Activated CD8-positive, alpha-beta memory T cell treated with anti-CD3 and anti-CD28 coated beads, Interleukin-2, amount 50 U/mL, for 48 hours (primary cell): ENCODE data around the gene PHGDH.
"Not testable (repeated sequence)": the region's sequence is repeated elsewhere in the genome, so short reads cannot be mapped to it uniquely, and the experiment has no call there.

ENCODE experiments used
- DNase-seq: peaks from one replicate; pipeline ENCODE4 v3.0.0-alpha.2; 2020

PHGDH gene

DNA sequence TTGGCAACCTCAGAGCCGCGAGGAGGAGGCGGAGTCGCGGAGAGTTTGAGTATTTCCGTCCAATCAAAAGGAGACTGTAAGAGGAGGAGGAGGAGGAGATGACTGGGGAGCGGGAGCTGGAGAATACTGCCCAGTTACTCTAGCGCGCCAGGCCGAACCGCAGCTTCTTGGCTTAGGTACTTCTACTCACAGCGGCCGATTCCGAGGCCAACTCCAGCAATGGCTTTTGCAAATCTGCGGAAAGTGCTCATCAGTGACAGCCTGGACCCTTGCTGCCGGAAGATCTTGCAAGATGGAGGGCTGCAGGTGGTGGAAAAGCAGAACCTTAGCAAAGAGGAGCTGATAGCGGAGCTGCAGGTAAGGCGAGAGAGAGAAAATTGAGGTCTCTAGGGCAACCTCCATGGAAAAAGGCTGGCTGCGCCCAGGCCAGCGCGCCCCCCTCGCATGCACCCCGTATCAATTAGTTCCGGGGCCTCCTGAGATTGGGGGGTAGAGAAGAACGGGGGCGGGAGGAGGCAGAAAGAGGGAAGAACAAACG, at the start of gene PHGDH:
TSS of gene PHGDH (plus strand) at position 131 of the 538 bp plus-strand sequence. CDS start at position 220, 89 bp downstream.
- DNase-seq: peak; percentile 81

DNA sequence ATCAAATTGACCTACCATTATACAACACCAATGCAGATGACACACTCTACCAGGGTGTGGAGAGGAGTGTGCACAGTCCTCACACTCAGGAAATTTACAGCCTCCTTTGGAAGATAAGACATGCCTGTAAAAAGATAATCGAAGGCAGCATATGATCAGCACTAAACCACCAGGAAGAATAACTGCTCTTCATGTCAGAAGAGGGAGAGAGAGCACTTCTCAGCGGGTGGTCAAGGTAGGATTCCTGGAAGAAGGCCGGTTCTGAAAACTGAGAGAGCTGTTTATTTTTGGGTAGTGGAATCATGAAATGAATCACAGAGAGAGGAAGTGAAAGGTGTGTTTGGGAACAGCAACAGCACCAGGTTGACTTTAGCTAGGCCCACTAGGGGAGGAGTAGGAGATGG, 49.7 kb upstream of the PHGDH start:
- no peak for DNase-seq

DNA sequence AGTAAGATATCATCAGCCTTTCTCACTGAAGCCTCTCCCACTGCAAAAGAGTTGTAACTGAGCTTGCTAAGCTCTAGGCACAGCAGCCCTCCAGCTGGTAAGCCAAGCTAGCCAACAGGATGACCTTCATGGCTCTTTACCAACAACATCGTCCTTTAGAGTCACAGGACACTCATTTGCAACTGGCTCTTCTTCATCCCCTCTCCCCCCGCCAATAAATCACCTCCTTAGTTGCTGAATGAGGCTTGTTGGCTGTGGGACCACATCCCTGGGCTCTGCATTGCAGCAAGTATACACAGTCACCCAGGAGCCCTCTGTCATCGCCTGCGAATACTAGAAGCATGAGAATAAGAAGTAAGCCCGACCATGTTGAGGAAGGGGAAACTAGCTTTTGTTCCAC, 47.7 kb upstream of the PHGDH start:
- DNase-seq: no peak

DNA sequence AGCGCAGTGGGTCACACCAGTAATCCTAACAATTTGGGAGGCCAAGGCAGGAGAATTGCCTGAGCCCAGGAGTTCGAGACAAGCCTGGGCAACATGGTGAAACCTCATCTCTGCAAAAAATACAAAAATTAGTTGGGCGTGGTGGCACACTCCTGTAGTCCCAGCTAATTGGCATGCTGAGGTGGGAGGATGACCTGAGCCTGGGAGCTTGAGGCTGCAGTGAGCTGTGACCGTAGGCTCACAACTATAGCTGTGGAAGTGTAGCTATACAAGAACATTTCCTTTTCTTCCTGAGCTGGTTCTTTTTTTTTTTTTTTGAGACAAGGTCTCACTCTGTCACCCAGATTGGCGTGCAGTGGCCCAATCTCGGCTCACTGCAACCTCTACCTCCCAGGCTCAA, 44.6 kb upstream of the PHGDH start:
- no peak for DNase-seq

DNA sequence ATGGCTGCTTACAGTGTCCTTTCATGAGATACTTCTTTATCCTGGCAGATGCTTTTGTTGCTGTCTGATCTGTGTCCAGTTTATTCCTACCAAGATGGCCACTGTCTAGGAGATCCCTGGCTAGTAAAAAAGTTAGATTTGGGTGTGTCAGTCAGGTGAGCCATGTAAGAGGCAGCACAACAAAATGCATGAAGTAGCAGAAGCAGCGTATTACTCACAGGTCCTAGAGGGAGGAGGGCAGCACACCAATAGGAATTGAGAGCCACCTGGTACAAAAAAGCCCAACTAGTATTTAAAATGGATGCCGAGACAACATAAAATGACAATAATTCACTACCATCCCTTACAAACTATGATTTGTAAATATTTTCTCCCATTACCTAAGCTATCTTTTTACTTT, 40.8 kb upstream of the PHGDH start:
- DNase-seq: no peak

DNA sequence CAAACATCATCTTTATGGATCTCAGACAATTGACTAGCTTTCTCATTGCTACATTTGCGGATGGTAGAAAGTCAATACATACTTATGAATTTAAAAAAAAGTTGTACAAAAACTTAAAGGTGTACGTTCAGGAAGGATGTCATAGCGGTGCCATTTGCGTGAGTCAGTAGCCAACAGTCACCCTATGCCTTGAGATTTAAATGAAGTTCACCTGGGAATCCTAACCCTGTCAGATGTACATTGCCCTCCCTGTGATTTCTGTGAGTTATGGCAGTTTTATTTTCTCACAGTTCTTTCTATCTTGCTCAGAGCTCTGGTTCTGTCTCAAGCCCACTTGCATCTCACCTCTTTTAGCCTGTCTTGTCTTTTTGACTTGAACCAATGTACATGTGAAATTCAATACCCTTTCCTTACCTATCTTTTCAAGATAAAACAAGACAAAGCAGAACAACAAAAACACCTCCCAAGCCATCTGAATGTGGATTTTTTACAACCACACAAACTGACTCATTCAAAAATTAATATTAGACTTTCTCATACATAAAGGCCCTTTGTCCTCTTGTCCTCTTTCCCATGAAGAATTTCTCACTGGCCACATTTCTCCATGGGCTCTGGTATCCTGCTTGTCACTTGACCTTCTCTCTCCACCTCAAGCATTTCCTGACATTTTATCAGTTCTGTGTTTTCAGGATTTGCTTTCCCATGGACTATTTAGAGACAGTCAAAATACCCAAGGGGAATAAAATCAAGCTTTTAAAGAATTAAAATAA, 38.4 kb upstream of the PHGDH start:
- no peak for DNase-seq

DNA sequence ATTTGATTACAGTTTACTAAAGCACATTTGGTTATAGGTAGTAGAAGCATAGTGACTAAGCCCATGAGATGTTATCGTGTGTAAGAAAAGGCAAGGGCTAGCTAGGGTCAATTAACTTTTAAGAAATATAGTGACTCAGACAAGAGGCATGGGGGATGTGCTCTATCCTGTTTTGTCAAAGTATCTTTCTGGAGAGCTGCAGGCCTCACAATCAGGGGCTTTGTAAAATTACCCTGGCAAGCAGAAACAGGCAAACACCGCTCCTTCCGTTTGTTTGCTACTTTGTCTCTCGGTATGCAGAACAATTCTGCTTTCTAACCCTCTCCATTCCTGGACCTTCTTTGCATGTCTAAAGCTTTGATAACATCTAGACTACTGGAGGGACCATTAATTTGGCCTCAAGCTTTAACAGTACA, 37.6 kb upstream of the PHGDH start:
- no peak for DNase-seq

DNA sequence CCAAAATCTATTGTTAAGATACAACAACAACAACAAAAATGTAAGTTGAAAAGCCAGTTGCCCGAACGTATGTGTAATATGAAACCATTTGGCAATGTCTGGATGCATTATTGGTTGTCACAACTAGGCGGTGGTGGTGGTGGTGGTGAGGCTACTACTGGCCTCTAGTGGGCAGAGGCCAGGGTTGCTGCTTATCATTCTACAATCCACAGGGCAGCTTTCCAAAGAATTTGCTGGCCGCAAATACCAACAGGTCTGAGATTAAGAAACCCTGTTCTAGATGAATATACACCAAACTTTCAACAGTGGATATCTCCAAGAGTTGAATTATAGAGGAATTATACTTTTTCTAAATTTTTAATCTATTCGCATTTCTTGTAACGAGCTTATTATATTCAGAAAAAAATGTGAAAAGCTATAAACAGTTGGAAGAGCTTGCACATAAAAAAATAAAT, 36.9 kb upstream of the PHGDH start:
- no peak for DNase-seq

DNA sequence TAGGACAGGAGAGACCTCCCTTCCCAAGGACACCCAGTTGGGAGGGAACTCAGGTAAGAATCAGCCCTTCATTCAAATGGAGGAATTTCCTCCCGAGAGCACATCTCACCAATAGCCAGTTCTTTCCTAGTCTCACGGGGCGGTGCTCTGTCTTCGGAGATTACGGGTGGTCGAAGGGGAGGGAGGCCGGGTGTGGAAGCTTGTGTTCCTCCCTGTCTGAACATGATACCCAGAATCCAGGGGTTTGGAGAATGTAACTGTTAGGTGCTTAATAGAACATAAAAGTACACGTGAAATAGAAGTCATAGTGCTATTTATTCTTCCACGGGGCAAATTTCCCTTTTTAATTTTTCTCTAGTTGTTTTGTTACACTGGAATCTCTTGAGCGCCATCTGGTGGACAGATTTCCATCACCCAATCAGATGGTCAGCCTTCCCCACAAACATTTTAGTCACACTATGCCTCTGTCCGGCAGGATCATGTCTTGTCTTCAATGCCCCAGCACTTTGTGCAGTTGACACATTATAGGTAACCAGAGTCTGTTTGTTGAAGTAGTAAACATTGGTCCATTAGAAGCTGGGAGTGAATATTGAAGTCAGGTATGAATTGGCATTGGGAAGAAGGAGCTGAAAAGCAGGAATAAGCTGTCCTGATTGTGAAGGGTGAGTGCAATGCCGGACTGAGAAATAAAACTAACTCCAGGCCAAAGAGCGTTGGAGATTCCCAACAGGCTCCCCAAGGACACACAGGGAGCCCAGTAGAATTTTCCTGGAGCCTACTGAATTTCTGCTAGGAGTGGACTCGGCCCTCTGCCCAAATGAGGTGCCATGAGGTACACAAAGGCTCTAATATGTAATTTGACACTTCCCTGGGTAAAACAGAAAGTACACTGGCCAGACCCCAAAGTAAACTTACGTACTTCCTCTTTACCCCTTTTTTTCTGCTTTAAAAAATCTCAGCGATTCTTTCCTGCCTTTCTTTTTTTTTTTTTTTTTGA, 36.1 kb upstream of the PHGDH start:
- DNase-seq: peak; percentile 84

DNA sequence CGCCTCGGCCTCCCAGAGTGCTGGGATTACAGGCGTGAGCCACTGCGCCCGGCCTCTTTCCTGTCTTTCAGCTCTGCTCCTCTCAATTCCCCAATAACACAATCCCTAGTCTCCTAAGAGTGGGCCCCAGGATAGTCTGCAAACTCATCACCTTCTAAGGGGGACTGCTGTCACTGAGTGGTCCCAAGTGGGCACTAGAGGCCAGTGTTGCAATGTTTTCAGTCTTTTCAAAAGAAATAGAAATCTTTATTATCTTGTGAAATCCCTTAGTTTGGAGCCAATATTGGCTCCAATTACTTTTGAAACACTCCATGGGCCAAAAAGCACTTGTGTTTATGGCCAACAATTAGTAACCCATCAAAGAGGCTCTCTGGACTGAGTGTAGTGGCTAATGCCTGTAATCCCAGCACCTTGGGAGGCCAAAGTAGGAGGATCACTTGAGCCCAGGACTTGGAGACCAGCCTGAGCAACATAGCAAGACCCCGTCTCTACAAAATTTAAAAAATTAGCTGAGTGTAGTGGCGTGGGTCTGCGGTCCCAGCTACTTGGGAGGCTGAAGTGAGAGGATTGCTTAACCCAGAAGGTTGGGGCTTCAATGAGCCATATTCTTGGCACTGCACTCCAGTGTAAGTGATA, 35.0 kb upstream of the PHGDH start:
- DNase-seq: no peak

DNA sequence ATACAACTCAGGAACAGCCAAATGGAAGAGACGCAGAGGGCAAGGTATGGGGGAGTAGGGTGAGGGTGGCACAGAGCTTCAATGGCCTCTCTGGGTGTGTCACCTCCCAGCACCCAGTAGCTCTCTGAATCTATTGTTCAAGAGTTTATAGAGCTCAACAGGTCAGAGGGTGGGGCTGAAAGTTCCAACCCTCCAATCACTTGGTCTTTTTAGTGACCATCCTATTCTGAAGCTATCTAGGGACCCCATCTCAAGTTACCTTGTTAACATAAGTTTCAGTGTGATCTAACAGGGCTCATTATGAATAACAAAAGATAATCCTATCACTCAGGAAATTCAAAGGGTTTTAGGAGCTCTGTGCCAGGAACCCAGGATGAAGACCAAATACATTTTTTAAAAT, 32.5 kb upstream of the PHGDH start:
- no peak for DNase-seq

DNA sequence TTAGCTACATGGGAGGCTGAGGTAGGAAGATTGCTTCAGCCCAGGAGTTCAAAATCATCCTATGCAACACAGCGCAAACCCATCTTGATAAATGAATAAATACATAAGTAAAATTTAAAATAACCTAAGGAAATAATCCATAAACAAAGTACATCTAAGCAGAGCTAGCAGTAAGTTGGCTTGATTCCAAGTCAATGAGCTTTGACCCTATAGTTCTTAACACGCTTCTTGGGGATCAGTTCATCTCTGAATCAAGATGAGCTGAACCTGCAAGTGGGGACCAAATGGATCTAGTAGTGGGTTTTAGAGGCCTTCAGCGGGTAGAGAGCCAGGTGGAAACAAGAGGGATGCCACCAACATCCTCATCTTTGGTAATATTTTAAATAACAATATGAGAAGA, 31.5 kb upstream of the PHGDH start:
- DNase-seq: no peak

DNA sequence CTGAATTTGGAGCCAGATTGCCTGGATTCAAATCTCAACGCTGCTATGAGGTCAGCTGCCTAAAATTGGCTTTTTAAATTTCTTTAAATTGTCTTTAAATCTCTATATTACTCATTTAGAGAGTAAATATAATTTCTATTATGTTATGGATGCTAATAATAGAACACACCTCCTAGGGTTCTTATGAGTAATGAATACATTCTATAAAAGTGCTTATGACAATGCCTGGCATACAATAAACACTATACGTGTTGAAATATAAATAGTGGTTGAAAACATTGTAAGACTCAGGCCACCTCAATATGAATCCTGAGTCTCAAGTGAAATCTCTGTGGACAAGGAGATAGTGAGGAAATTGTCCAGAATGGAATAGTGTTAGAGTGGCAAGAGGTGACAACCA, 31.0 kb upstream of the PHGDH start:
- DNase-seq: no peak

DNA sequence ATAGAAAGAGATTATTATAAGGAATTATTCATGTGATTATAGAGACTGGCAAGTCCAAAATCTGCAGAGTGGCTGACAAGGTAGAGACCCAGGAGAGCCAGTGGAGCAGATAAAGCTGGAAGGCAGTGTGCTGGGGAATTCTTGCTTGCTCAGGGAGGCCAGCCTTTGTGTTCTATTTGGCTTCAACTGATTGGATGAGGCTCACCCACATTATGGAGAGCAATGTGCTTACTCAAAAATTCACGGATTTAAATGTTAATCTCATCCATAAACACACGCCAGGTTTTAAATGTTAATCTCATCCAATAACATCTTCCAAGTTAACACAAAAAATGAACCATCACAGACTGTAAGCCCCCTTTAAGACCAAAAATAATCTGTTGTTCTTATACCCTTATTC, 30.2 kb upstream of the PHGDH start:
- no peak for DNase-seq

DNA sequence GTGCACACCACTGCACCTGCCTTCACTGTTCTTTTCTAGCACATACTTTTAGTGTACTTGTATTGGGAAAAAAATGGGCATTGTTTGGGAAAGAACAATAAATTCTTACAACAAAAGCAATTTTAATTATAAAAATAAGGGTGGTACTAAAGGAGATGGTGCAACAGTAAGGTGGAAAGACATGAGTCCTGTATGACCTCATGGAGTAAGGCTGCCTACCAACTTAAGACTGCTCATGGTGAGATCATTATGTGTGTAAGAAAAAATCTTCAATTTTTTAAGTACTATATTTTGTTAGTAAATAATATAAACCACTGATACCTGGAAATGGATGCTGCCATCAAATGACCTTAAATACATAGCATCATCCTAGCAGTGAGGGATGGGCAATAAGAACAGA, 29.6 kb upstream of the PHGDH start:
- DNase-seq: no peak

DNA sequence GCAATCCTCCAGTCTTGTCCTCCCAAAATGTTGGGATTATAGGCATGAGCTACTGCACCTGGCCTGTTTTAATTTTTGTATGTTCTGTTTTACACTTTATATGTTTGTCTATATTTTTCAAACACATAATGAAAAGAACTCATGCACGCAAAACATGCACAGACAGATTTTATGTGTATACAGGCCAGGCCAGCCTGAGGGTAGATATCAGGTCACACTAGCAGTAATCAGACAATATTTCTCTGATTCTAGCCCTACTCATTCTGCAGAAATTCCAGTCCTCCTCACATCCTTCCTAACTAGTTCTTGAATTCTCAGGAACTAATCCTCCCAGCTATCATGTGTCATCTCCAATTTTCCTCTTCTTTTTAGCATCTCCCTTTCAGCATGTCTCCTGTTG, 27.8 kb upstream of the PHGDH start:
- DNase-seq: no peak

DNA sequence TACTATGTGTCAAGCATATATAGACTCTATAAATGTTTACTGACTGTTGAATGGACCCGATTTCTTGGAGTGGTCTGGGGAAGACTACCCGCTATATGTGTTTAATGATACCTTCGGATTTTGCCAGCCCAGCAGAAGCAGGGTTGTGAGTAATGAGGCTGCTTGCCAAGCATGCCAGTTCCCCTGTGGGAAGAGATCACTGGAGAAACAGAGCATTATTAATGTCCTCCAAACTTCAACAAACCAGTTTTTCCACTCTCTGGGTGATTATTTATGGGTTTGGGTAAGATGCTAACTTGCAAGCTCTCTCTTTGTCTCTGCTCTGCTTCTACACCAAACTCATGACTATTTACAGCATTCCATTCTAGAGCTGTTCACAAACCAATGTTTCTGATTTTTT, 25.1 kb upstream of the PHGDH start:
- no peak for DNase-seq

DNA sequence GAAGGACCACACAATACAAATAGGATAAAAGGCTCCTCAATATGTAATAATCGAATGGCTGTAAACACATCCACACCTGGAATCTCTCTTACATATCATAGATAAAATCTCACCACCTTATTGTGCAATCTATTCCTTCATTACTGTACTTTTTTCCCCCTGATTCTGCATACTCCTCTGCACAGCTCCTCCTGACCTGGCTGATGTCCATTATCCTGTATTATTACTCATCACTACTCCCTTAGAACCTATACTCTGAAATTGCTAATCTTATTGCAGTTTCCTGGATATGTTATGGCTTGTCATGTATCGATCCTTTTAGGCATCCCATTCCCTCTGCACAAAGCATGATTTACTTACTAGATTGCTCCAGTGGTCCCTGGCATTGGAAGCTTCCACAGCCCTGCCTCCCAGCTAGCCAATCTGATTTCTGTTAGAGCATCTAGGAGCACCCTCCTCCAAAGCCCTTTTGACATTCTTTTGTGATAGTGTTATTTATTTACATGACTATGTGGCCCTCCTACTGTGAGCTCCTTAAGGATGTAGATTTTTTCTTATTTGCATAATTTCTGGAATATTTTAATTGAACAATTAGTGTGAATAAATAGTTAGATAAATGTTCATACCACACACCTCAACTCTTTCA, 24.2 kb upstream of the PHGDH start:
- no peak for DNase-seq

DNA sequence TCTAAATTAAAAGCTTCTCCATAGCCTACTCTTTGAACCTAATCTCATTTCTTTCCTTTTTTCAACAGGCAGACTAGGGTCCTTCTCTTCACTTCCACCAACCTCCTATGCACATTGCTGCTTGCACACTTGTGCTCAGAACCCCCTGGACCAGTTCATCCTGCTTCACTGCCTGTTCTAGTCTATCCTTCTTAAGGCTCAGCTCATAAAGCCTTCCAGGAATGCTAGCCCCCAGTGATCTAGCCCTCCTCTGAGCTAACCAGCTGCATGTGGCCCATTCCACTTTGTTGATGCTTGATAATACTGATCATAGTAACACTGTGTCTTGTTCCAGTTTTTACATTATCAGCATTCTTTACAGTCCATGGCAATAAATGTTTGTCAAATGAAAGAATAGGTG, 22.9 kb upstream of the PHGDH start:
- DNase-seq: no peak

DNA sequence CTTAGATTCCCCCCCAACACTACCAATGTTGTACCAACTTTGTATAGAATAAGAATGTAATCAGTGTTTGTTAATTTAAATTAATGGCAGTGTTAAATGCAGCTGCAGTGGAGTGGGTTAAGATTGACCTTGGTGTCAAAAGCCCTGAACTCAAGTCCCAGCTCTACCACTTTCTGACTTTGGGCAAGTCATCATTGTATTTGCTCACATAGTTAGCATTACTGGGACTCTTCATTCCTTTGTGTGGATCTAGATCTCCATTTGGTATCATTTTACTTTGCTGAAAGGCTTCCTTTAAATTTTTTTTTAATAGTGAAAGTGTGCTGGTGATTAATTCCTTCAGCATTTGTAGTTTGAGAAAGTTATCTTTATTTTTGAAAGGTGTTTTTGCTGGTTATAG, 22.2 kb upstream of the PHGDH start:
- DNase-seq: no peak

DNA sequence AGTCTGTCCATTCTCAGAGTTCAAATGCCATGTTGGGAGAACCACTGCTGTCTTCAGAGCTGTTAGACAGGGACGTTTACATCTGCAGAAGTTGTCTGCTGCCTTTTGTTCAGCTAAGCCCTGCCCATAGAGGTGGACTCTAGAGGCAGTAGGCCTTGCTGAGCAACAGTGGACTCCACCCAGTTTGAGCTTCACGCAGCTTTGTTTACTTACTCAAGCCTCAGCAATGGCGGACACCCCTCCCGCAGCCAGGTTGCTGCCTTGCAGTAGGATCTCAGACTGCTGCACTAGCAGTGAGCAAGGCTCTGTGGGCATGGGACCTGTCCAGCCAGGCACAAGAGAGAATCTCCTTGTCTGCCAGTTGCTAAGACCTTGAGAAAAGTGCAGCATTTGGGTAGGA, 14.9 kb upstream of the PHGDH start:
- not testable (repeated sequence) for DNase-seq

DNA sequence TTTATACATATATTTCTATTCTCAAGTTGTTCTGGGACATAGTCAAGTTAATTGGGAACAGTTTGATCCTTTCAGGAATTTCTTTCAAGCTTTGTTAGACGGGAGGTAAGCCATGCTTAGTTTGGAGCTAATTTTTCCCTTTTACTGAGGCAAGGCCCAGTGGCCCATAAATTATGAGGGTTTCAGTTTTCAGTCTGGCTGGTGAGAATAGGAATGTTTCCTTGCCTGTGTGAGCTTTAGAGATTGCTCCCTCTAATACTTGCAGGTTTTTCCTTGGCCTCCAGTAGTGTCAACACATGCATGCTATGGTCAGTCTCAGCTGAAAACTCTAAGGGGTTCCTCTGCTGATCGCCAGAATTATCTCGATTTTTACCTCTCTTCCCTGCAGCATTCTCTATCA, 14.1 kb upstream of the PHGDH start:
- DNase-seq: no peak

DNA sequence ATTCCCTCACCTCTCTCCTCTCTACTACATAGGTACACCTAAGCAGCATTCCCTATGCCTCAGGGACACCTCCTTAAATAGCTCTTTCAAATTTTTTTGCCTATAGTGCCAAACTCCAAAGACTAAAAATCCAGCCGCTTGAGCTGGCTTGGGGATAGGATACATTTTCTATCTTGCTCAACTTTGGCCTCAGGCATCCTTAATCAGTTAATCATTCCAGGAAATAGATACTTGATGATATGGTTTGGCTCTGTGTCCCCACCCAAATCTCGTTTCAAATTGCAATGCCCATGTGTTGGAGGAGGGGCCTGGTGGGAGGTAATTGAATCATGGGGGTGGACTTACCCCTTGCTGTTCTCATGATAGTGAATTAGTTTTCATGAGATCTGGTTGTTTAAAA, 11.4 kb upstream of the PHGDH start:
- DNase-seq: no peak
